ENCODE data around the gene FAM13B.

The FAM13B gene

GRCh38 chr5:138024117-138024516 is 8.8 kb downstream of the FAM13B start:
- DNase-seq (ENCODE audit: low read depth in 1 of 2, low spot score in 1 of 2), result no peak
- Histone ChIP-seq H3K4me3 (replicated peaks; ENCODE audit: insufficient read depth, low read length) (no peak overlapping the region), H3K27ac (replicated peaks) (no peak overlapping the region), H3K27me3 (ENCODE audit: insufficient read depth, poor library complexity, severe bottlenecking) (no peaks in the 10 kb centered on the region)
- TF ChIP-seq GABPA (IDR thresholded peaks at IDR 0.05; ENCODE audit: low read depth), result no peak
- TF ChIP-seq REST (IDR thresholded peaks at IDR 0.05; ENCODE audit: insufficient replicate concordance, low read depth), result no peak
- no peak for TF ChIP-seq CTCF (IDR thresholded peaks at IDR 0.05; ENCODE audit: insufficient read depth, low read length)
- TF ChIP-seq SPI1 (IDR thresholded peaks at IDR 0.05; ENCODE audit: borderline replicate concordance, low read depth), result no peak
- no peak for TF ChIP-seq POLR2AphosphoS5 (IDR thresholded peaks at IDR 0.05; ENCODE audit: low read depth)

DNA sequence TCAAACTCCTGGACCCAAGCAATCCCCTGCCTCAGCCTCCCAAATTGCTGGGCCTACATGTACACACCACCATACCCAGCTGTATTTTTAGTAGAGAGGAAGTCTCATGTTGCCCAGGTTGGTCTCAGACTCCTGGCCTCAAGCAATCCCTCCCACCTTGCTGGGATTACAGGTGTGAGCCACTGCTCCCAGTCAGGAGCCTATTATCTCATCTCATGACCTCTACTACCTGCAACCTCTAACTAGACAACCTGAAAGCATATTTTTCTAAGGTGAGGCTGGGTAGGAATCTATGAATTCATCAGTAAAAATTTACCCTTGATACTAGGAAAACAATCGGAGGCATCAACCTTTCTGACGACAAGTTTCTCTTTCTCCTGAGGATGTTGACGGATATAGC is 10.0 kb downstream of the FAM13B start:
- no peak for DNase-seq (ENCODE audit: low read depth in 1 of 2, low spot score in 1 of 2)
- no peak overlapping the region for H3K4me3 ChIP-seq (replicated peaks; ENCODE audit: insufficient read depth, low read length)
- no peak for TF ChIP-seq POLR2AphosphoS5 (IDR thresholded peaks at IDR 0.05; ENCODE audit: low read depth)
- no peak for TF ChIP-seq CTCF (IDR thresholded peaks at IDR 0.05; ENCODE audit: insufficient read depth, low read length)
- no peak for TF ChIP-seq SPI1 (IDR thresholded peaks at IDR 0.05; ENCODE audit: borderline replicate concordance, low read depth)
- no peak for TF ChIP-seq REST (IDR thresholded peaks at IDR 0.05; ENCODE audit: insufficient replicate concordance, low read depth)
- TF ChIP-seq GABPA (IDR thresholded peaks at IDR 0.05; ENCODE audit: low read depth), result no peak
- no peaks in the 10 kb centered on the region for H3K27me3 ChIP-seq (ENCODE audit: insufficient read depth, poor library complexity, severe bottlenecking)
- no peak overlapping the region for H3K27ac ChIP-seq (replicated peaks)

DNA sequence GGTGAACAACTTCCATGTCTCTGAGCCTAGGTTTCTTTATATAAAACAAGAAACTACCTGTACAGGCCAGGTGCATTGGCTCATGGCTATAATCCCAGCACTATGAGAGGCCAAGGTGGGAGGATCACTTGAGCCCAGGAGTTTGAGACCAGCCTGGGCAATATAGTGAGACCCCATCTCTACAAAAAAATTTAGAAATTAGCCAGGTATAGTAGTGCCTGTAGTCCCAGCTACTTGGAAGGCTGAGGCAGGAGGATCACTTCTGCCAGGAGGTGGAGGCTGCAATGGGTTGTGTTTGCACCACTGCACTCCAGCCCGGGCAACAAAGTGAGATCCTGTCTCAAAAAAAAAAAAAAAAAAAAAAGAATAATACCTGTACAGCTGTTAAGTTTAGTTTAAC is 11.1 kb downstream of the FAM13B start:
- Histone ChIP-seq H3K27ac (replicated peaks) (no peak overlapping the region), H3K4me3 (replicated peaks; ENCODE audit: insufficient read depth, low read length) (no peak overlapping the region), H3K27me3 (ENCODE audit: insufficient read depth, poor library complexity, severe bottlenecking) (no peaks in the 10 kb centered on the region)
- no peak for TF ChIP-seq REST (IDR thresholded peaks at IDR 0.05; ENCODE audit: insufficient replicate concordance, low read depth)
- no peak for TF ChIP-seq CTCF (IDR thresholded peaks at IDR 0.05; ENCODE audit: insufficient read depth, low read length)
- no peak for TF ChIP-seq GABPA (IDR thresholded peaks at IDR 0.05; ENCODE audit: low read depth)
- no peak for TF ChIP-seq SPI1 (IDR thresholded peaks at IDR 0.05; ENCODE audit: borderline replicate concordance, low read depth)
- TF ChIP-seq POLR2AphosphoS5 (IDR thresholded peaks at IDR 0.05; ENCODE audit: low read depth), result no peak
- no peak for DNase-seq (ENCODE audit: low read depth in 1 of 2, low spot score in 1 of 2)
